Measurements from ENCODE around the gene COA5.
A peak's percentile ranks its signal among the peaks of the same experiment; 100 is the strongest.

Gene COA5

DNA sequence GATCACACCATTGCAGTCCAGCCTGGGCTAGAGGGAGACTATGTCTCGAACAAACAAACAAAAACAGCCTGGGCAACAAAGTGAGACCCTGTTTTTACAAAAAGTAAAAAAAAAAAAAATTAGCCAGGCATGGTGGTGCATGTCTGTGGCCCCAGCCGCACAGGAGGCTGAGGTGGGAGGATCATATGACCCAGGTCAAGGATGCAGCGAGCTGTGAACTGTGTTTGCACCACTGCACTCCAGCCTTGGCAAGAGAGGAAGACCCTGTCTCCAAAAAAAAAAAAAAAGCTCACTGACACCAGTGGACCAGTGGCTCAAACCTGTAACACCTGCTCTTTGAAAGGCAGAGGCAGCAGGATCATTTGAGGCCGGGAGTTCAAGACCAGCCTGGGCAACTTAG lies 40.1 kb upstream of the COA5 start:
- TF ChIP-seq ZFX (IDR thresholded peaks at IDR 0.05; ENCODE audit: borderline replicate concordance) = no peak
- TF ChIP-seq, protein P1, sequence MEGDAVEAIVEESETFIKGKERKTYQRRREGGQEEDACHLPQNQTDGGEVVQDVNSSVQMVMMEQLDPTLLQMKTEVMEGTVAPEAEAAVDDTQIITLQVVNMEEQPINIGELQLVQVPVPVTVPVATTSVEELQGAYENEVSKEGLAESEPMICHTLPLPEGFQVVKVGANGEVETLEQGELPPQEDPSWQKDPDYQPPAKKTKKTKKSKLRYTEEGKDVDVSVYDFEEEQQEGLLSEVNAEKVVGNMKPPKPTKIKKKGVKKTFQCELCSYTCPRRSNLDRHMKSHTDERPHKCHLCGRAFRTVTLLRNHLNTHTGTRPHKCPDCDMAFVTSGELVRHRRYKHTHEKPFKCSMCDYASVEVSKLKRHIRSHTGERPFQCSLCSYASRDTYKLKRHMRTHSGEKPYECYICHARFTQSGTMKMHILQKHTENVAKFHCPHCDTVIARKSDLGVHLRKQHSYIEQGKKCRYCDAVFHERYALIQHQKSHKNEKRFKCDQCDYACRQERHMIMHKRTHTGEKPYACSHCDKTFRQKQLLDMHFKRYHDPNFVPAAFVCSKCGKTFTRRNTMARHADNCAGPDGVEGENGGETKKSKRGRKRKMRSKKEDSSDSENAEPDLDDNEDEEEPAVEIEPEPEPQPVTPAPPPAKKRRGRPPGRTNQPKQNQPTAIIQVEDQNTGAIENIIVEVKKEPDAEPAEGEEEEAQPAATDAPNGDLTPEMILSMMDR (IDR thresholded peaks at IDR 0.05) = no peak
- no peak overlapping the region for H3K27ac ChIP-seq

- H3K27ac ChIP-seq = no peak overlapping the region
- no peak for TF ChIP-seq ZFX (IDR thresholded peaks at IDR 0.05; ENCODE audit: borderline replicate concordance)
- TF ChIP-seq, protein P1 (IDR thresholded peaks at IDR 0.05) = no peak
These were observed 39.3 kb upstream of the COA5 start for GRCh38 chr2:98647636-98648035.

DNA sequence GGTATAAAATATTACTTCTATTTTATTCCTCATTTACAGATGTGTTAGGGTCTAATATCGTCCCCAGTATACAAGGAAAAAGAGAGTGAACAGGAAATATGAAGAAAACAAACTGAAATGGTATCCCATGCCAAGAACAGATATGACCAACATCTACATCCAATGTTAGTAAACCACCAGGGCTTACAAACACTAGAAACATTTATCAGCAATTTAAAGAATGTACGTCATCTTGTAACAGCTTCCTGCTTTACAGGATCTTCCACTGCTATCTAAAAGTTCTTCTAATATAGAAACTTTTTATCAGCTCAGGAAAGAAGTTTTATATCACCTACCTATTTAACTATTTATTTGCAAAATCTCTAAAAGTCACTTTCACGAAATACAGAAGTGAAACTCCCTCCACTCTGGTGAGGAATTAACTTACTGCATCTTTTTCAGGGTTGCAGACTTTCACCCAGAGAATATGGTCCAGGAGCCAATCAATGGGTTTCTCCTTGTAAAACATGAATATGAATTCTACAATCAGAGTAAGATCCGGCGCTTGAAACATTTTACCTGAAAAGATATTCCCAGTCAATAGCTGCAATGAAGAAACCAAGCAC lies 35.3 kb upstream of the COA5 start:
- TF ChIP-seq ZFX (IDR thresholded peaks at IDR 0.05; ENCODE audit: borderline replicate concordance) = no peak
- TF ChIP-seq, protein P1 (IDR thresholded peaks at IDR 0.05) = no peak
- no peak overlapping the region for H3K27ac ChIP-seq

- TF ChIP-seq ZFX (IDR thresholded peaks at IDR 0.05; ENCODE audit: borderline replicate concordance) = no peak
- TF ChIP-seq, protein P1 (IDR thresholded peaks at IDR 0.05) = no peak
These were observed 29.3 kb upstream of the COA5 start for GRCh38 chr2:98637401-98638147.

GRCh38 chr2:98634406-98635092 lies 26.2 kb upstream of the COA5 start:
- no peak overlapping the region for H3K27ac ChIP-seq
- TF ChIP-seq, protein P1 (IDR thresholded peaks at IDR 0.05) = peak; percentile 51
- no peak for TF ChIP-seq ZFX (IDR thresholded peaks at IDR 0.05; ENCODE audit: borderline replicate concordance)

More at GRCh38 chr2:98637401-98638147, 29.3 kb upstream of the COA5 start:
- no peak overlapping the region for H3K27ac ChIP-seq

GRCh38 chr2:98632351-98632750 lies 24.0 kb upstream of the COA5 start:
- TF ChIP-seq ZFX (IDR thresholded peaks at IDR 0.05; ENCODE audit: borderline replicate concordance) = no peak
- TF ChIP-seq, protein P1 (IDR thresholded peaks at IDR 0.05) = no peak
- no peak overlapping the region for H3K27ac ChIP-seq

DNA sequence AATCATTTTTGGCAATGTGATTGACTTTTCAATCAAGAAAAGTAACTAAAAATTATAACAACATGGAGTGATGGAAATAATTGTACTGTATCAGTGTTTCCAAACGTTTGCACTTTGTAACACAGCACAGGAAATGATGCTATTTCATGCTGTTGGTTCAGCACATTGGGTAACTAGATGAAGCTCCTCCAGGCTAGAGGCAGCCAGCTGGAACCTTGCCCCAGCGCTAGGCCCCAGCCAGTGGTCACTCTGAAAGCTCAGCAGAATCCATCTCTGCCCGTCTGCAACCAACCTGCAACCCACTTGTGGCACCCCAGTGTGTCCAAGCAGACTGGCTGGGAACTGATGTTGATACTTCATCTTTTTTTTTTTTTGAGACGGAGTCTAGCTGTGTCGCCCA lies 15.3 kb upstream of the COA5 start:
- TF ChIP-seq, protein P1 (IDR thresholded peaks at IDR 0.05) = no peak
- H3K27ac ChIP-seq = no peak overlapping the region

All from 22Rv1 (cell line).